Measurements from ENCODE around the gene PLAGL1.

GRCh38 chr6:144055121-144055931 lies 47.3 kb upstream of the PLAGL1 start:
- TF ChIP-seq, protein P1, sequence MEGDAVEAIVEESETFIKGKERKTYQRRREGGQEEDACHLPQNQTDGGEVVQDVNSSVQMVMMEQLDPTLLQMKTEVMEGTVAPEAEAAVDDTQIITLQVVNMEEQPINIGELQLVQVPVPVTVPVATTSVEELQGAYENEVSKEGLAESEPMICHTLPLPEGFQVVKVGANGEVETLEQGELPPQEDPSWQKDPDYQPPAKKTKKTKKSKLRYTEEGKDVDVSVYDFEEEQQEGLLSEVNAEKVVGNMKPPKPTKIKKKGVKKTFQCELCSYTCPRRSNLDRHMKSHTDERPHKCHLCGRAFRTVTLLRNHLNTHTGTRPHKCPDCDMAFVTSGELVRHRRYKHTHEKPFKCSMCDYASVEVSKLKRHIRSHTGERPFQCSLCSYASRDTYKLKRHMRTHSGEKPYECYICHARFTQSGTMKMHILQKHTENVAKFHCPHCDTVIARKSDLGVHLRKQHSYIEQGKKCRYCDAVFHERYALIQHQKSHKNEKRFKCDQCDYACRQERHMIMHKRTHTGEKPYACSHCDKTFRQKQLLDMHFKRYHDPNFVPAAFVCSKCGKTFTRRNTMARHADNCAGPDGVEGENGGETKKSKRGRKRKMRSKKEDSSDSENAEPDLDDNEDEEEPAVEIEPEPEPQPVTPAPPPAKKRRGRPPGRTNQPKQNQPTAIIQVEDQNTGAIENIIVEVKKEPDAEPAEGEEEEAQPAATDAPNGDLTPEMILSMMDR (conservative IDR thresholded peaks at IDR 0.05 in 1 of 2, IDR thresholded peaks at IDR 0.05 in 1 of 2; ENCODE audit: extremely low read depth in 1 of 2, insufficient read depth in 1 of 2, low read depth in 1 of 2, low read length in 2 of 2), result no peak
- no peak for TF ChIP-seq EZH2 (IDR thresholded peaks at IDR 0.05; ENCODE audit: borderline replicate concordance, low read length)

Data from mammary epithelial cell (primary cell).